SK-N-SH (cell line): ENCODE measurements around the gene TANGO6.

Source experiments
- CTCF ChIP-seq: fragments of 200-600 bp; sonication (generic); IDR thresholded peaks from 2 replicates; pipeline ENCODE4 v1.6.1; 2017; ENCODE audit warnings: antibody characterized with exemption, mild to moderate bottlenecking, moderate library complexity
- EZH2phosphoT487 ChIP-seq: fragments of 200-600 bp; sonication (generic); IDR thresholded peaks from 2 replicates; pipeline ENCODE4 v1.6.1; 2017; ENCODE audit warnings: low read depth, mixed run types, mild to moderate bottlenecking, antibody characterized with exemption, moderate library complexity, borderline replicate concordance
- FOXJ3 ChIP-seq: sonication (generic); formaldehyde crosslinking; IDR thresholded peaks from 2 replicates; pipeline ENCODE4 v1.5.1; 2020; ENCODE audit warnings: mild to moderate bottlenecking, missing genetic modification reagents
- GATA2 ChIP-seq: sonication (generic); formaldehyde crosslinking; IDR thresholded peaks from 2 replicates; pipeline ENCODE4 v1.5.0; 2020; ENCODE audit warnings: mild to moderate bottlenecking, missing genetic modification reagents
- MAX ChIP-seq: IDR thresholded peaks from 2 replicates; pipeline ENCODE4 v1.4.0; 2012; ENCODE audit warnings: low read depth
- NRF1 ChIP-seq: IDR thresholded peaks from 2 replicates; pipeline ENCODE4 v1.6.1; 2012; ENCODE audit warnings: low read depth, mild to moderate bottlenecking, low read length
- POLR2AphosphoS5 ChIP-seq: IDR thresholded peaks from 2 replicates; pipeline ENCODE4 v1.6.1; 2012; ENCODE audit warnings: low read depth, low read length
- RAD21 ChIP-seq: IDR thresholded peaks from 2 replicates; pipeline ENCODE4 v1.6.1; 2012; ENCODE audit warnings: mild to moderate bottlenecking, low read length
- SIN3A ChIP-seq: IDR thresholded peaks from 2 replicates; pipeline ENCODE4 v1.6.1; 2012; ENCODE audit warnings: low read depth, mild to moderate bottlenecking, low read length, moderate library complexity, borderline replicate concordance
- TAF1 ChIP-seq: IDR thresholded peaks from 2 replicates; pipeline ENCODE4 v1.6.1; 2012; ENCODE audit warnings: low read depth, mild to moderate bottlenecking, low read length, moderate library complexity, borderline replicate concordance
- YY1 ChIP-seq: IDR thresholded peaks from 2 replicates; pipeline ENCODE4 v1.4.0; 2012; ENCODE audit warnings: low read depth, mild to moderate bottlenecking

GRCh38 chr16:69019811-69020210 is 176.5 kb downstream of the TANGO6 start:
- TF ChIP-seq CTCF = no peak
- no peak for TF ChIP-seq FOXJ3 (CRISPR knock-in tag)
- no peak for TF ChIP-seq MAX
- TF ChIP-seq NRF1 = no peak
- no peak for TF ChIP-seq RAD21
- no peak for TF ChIP-seq EZH2phosphoT487
- TF ChIP-seq YY1 = no peak
- no peak for TF ChIP-seq GATA2
- TF ChIP-seq POLR2AphosphoS5 = no peak
- no peak for TF ChIP-seq SIN3A
- TF ChIP-seq TAF1 = no peak
